Amniotic epithelial cell (primary cell): ENCODE measurements around the gene SLC27A1.
"Not testable (repeated sequence)": the region's sequence is repeated elsewhere in the genome, so short reads cannot be mapped to it uniquely, and the experiment has no call there.

Experiments used
- DNase-seq: peaks from one replicate; pipeline ENCODE4 v3.0.0-alpha.2; 2010; ENCODE audit warnings: low read depth

Gene SLC27A1

DNA sequence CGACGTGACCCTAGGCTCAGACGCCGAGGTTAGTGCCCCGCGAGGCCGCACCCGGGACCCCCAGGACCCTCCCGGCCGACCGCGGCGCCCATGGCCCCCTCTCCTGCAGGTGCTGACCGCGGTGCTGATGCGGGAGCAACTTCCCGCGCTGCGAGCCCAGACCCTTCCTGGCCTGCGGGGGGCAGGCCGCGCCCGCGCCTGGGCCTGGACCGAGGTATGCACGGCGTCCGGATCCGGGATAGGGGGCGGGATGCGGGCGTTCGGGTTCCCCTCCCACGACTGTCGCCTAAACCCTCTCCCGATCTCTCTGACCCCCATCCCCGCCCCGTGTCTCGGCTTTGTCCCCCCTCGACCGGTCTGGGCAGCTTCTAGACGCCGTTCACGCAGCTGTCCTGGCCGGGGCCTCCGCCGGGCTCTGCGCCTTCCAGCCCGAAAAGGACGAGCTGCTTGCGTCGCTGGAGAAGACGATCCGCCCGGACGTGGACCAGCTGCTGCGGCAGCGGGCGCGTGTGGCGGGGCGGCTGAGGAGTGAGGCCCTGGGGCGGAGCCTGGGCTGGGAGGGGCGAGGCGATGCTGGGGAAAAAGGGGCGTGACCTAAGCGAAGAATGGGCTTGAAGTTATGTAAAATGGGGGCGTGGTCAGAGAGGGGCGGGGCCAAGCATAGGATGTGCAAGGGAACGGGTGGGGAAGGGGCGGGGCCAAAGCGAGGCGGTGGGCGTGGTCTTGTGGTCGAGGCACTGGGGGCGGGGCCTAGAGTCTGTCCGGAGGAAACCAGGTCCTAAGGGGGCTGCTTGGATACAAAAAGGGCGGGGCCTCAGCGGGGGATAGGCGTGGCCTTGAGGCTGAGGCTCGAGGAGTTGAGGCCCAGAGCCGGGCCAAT, 69.2 kb downstream of the SLC27A1 start:
- DNase-seq = peak; percentile 89

DNA sequence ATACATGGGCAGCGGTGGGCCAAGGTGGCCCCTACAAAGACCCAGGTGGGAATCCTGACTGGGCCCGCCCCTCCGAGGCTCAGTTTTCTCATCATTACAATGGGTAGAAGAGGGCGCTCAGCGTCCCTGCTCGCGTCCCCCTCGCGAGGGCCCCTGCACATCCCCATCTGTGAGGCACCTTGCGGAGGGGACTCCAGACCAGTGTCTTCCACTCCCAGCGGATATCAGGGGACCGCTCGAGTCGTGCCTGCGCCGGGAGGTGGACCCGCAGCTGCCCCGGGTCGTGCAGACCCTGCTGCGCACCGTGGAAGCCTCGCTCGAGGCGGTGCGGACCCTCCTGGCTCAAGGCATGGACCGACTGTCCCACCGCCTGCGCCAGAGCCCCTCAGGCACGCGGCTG, 69.8 kb downstream of the SLC27A1 start:
- no peak for DNase-seq

DNA sequence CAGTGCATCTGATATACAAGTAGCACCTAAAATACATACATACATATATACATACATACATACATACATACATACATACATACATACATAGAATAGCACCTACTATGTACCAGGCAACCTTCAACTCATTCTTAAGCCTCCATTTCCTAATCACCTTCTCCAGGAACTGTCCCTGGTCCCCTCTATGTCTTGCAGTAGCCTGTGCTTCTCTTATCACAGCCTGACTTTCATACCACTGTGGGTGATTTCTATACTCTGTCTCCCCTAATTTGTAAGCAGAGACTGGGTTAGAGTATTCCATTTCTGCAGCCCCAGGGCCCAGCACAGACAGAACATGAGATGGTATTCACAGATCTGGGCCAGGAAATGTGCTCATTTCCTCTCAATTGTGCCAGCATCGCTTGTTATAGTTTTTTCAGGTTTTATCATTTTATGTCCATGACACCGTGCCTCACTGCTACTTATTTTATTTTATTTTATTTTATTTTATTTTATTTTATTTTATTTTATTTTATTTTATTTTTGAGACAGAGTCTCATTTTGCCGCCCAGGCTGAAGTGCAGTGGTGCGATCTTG, 70.9 kb downstream of the SLC27A1 start:
- no peak for DNase-seq

DNA sequence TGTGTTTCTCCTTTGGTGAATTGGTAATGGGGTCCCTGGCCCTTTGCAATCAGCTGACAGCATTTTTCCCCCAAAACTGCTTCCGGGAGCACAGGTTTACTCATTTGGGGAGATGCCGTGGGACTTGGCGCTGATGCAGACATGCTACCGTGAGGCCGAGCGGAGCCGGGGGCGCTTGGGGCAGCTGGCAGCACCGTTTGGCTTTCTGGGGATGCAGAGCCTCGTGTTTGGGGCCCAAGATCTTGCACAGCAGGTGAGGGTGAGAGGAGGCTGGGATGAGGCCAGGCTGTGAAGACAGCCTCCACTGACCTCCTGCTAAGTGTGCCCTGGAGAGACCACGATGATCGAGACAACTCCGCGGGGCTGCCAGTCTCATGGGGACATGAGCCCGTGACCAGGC, 71.7 kb downstream of the SLC27A1 start:
- DNase-seq = no peak

DNA sequence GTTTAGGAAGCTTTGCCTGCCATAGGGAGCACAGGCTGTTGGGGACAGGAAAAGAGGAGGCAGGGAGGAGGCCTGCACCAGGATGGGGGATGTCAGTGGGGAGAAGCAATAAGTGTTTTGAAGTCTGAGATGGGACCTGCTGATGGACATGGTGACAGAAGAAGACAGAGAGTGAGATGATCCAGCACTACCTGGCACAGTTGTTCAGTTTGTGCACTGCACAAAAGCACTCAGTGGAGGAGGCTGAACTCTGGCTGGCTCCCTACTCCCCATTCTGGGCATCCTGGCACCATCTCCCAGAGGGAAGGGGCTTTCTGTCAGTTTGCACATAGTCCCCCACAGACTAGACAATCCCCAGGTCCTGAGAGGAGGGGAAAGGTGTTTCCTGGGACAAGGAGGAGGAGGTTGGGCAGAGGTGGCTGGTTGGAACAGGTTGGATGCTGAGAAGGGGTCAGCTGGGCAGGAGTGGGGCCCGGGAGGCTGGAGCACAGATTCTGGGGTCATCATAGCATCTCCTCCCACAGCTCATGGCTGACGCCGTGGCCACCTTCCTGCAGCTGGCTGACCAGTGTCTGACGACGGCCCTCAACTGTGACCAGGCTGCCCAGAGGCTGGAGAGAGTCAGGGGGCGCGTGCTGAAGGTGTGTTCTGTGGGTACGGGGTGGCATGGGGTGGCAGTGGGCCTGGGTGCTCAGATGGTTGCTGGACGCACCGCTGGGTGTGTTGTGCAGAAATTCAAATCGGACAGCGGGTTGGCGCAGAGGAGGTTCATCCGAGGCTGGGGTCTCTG, 72.7 kb downstream of the SLC27A1 start:
- DNase-seq = no peak

DNA sequence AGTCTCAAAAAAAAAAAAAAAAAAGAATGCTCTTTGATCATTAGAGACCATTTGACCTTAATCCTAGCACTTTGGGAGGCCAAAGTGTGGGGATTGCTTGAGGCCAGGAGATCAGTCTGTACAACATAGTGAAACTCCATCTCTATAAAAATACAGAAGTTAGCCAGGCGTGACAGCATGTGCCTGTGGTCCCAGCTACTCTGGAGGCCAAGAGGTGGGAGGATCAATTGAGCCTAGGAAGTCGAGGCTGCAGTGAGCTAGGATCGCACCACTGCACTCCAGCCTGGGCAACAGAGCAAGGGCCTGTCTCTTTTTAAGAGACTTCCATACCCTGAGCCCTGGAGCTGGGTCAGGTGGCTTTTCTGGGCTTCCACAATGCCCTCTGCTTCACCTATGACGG, 73.7 kb downstream of the SLC27A1 start:
- DNase-seq = no peak

DNA sequence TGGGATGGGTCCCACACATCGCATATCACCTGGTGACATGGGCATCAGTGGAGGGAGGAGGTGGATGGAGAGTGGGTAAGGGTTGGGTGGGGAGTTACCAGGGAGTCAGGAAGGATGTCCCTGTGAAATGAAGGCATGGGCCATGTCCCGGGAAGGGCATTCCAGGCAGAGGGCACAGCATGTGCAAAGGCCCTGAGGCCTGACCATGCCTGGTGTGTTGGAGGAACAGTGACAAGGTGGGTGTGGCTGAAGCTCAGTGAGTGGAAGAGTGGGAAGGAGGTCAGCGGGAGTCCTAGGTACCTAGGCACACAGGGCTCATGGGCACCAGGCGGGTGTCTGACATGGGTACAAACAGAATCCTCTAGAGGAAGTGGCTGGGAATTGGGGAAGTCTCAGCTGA, 74.1 kb downstream of the SLC27A1 start:
- no peak for DNase-seq

DNA sequence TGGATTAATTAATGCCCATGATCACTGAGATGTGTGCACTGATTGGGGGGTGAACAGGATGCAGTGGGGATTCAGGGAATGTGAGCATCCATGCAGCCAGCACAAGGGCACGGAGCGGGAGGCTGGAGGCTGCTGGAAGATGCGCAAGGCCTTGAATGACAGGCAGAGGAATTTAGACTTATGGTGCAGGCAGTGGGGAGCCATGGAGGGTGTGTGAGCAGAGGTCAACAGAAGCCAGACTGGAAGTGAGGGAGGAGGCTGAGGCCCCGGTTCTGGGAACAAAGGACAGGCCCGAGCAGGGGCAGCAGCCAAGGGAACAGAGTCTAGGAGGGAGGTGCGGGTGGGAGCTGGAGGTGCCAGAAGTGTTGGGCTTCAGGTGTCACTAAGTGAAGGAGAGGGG, 77.8 kb downstream of the SLC27A1 start:
- DNase-seq = no peak

DNA sequence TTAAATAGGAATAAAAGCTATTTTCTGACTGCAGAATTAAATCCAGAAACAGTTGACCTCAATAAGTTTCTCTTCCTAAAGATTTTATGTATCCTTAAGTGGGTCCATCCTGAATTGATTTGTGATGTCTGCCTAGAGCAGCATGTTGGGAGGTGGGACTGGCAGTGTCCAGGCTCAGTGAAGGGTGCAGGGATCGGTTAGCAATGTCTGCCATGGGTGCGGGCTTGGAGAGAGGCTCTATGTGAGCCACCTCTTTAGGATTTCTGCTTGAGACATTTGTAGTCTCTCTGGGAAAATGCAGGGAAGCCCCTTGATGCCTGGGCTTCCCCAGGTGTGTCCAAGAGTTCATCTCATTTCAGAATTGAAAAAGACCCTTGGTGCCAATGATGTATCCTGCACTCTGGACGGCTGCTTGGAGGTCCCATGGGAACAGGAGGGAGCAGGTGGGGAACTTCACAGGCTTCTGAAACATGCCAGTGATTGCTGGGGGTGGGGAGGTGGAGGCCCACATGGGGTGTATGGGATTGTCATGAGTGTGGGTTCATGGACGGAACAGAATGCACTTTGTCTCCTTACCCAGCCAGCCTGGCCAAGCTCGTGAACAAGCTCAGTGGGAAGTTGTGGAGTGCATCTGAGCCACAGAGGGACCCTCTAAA, 78.9 kb downstream of the SLC27A1 start:
- peak; percentile 8 for DNase-seq

DNA sequence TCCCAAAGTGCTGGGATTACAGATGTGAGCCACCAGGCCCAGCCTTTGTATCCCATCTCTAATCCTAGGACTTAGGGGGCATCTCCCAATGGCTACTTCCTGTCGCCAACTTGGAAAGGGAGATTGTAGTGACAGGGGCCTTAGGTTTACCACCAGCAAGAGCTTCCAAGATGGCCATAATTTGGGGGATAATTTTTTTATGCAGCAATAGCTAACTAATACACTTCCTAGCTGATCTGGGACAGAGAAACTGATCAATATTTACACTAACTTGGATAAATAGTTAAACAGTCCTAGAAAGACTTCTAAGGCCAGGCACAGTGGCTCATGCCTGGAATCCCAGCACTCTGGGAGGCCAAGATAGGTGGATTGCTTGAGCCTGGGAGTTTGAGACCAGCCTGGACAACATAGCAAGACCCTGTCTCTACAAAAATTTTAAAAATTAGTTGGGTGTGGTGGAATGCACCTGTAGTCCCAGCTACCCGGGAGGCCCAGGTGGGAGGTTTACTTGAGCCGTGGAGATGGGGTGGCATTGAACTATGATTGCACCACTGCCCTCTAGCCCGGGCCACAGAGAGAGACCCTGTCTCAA, 79.8 kb downstream of the SLC27A1 start:
- no peak for DNase-seq

DNA sequence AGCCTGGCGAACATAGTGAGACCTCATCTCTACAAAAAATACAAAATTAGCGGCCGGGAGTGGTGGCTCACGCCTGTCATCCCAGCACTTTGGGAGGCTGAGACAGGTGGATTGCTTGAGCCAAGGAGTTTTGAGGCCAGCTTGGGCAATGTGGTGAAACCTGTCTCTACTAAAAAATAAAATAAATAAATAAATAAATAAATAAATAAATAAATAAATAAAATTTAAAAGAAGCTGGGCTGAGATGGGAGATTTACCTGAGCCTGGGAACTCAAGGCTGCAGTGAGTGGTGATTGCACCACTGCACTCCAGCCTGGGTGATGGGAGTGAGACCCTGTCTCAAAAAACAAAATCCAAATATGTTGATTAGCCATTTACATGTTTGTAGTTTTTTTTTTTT, 82.4 kb downstream of the SLC27A1 start:
- DNase-seq = not testable (repeated sequence)

DNA sequence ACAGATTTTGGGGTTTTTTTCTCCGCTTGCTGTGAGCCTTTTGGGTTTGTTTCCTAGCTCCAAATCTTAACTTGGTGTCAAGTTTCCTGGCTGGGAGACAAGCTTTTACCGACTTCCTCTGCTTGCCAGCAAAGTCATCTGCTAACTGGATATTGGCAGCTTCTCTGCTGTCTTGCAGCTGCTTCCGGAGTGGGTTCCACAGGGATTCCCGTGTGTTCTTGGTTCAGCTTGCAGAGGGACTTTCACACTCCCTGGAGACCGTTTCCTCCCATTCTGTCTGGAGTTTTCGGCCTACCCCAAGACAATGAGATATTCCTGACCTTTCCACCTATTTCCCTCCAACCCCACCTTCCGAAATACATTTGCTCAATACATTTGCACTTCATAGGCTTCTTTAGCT, 82.9 kb downstream of the SLC27A1 start:
- peak; percentile 40 for DNase-seq

DNA sequence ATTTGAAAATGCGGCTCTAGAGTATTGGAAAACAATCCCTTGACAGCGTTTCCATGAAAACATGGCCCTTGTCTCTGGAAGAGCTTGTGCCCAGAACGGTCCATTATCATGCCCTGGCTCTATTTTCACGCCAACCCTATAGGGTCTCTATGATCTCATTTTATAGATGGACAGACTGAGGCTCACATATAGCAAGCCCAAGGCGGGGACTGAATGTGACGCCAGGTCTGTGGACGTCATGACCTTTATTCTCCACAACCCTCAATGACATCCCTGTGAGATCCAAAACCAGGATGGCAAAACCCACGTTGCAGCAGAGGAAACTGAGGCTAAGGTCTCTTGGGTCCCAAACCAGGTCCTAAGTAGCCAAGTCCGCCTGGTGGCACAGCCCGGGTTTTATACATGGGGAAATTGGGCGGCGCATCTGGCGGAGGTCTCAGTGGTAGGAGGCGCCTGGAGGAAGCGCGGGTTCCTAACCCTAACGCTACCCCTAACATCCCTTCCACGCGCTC, 84.7 kb downstream of the SLC27A1 start:
- no peak for DNase-seq

DNA sequence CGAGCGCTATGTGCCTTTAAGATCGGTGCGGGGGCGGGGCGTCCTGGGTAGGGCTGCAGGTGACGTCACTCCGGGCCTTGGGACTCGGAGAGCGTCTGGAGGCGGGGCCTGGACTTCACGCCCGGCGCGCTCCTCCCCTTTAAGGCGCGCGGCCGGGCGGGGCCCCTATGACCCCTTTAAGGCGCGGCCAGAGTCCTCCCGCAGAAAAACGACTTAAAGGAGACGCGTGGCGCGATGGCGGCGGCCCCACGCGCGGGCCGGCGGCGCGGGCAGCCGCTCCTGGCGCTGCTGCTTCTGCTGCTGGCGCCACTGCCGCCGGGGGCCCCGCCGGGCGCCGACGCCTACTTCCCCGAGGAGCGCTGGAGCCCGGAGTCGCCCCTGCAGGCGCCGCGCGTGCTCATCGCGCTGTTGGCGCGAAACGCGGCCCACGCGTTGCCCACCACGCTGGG, 85.2 kb downstream of the SLC27A1 start, which contains the start of gene COLGALT1:
TSS of gene COLGALT1 (plus strand) at position 170 of the 449 bp plus-strand sequence. CDS start at position 235, 65 bp downstream.
- peak; percentile 93 for DNase-seq
